Cortex of kidney (tissue), 1 donor: ENCODE data around the gene DNPEP.

Source experiments
- DNase-seq: peaks from one replicate; lab custom pipeline; 2025; lab: John Stamatoyannopoulos, UW

DNPEP gene

DNA sequence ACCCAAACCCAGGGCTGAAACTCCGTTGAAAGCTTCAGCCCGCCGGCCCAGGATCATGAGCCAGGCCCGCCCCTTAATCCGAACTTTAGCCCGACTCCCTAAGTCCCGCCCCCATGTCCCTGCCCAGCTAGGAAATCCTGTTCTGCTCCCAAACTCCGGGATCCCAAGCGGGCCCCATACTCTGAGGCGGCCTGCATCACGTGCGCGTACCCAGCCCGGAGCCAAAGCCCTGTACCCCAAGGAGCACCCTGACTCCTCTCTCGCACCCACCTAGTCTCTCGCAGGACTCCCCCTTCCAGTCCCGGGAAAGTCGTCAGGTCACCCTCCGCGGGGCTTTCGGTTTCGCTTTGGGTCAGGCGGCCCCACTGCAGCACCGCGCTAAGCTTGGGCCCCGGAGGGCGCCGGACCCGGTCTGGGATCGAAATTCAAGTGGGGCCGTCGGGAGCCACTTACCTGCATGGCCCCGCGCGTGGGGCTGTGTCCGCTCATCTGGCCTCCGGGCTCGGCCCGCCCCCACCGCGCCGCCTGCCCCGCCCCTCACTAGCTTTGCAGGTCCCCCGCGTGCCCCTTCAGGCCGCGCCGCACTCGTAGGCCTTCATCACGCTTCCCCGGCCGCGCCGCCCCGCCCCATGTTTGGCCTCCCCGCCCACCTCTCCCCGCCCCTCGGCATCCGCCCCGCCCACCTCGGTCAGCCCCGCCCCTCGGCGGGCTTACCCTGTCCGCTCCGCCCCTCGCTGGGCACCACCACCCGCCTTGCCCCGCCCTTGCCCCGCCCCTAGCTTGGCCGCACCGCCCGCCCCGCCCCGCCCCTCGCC lies at the start of gene DNPEP:
TSS of gene DNPEP (minus strand) at position 607 of the 815 bp plus-strand sequence. CDS start at position 489, 118 bp downstream.
- DNase-seq: peak; percentile 32

- DNase-seq: no peak
Measured at GRCh38 chr2:219437141-219437540, 49.4 kb upstream of the DNPEP start.

DNA sequence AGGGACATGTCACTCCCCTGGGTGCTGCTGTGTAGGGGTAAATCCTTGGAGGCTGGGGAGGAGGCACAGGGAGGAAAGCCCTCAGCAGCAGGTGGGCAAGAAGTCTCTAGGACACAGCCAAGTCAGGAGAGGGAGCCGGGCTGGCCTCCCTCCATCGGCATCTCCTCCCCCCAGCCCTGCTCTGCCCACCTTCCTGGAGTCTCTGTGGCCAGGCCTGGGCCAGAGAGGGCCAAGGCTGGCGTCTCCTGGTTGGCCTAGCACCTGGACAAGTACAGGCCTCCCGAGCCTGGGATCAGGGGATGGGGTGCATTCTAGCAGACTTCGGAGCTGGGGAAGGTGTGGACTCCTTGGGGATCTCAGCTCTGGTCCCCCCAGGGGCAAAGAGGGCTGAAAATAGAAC lies 48.8 kb upstream of the DNPEP start:
- no peak for DNase-seq

- DNase-seq: no peak
Measured at GRCh38 chr2:219435701-219436100, 48.0 kb upstream of the DNPEP start.

GRCh38 chr2:219434718-219435525 lies 47.2 kb upstream of the DNPEP start, which contains the start of gene SPEG:
TSS of gene SPEG (plus strand) at chr2:219434843. CDS start at chr2:219434978, 135 bp downstream.
- no peak for DNase-seq

DNA sequence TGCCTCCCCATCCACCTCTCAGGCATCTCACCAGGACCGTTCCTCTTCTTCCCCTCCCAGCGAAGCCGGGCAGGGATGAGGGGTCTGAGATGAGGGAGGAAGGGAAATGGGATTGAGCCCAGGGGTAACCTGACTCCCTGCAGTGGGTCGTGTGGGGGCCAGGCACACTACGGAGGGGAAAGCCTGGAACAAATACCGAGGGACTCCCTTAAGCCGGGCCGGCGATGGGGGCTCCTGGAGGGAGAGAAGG lies 46.7 kb upstream of the DNPEP start:
- DNase-seq: no peak

DNA sequence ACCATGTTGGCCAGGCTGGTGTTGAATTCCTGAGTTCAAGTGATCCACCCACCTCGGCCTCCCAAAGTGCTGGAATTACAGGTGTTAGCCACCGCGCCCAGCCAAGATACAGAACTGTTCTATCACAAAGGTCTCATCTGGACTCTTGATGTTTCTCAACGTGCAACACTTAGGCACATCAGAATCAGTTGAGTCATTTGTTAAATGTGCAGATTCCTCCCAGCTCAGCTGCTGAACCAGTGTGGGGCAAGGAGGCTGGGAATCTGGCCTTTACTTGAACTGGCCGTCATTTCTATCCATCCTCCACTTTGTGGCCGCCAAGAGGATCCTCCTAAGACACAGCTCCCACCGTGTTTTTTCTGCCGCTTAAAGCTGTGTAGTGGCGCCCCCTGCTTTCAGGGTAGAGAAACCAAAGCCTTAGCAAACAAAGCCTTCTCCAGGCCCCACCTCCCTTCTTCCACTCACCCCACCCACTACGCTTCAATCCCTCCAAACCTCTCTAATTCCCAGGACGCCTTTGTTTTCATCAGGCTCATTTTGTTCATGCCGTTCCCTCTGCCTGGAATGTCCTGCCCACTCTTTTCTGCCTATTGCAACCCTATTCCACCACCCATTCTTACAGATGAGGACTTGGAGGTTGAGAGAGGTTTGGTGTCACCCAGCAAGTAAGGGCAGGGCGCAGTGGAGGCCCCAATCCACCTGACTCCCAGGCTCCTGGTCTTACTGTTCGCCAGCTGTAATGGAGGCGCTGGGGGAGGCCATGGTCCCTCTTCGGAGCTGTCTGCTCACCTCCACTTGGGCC lies 46.2 kb upstream of the DNPEP start:
- DNase-seq: no peak

DNA sequence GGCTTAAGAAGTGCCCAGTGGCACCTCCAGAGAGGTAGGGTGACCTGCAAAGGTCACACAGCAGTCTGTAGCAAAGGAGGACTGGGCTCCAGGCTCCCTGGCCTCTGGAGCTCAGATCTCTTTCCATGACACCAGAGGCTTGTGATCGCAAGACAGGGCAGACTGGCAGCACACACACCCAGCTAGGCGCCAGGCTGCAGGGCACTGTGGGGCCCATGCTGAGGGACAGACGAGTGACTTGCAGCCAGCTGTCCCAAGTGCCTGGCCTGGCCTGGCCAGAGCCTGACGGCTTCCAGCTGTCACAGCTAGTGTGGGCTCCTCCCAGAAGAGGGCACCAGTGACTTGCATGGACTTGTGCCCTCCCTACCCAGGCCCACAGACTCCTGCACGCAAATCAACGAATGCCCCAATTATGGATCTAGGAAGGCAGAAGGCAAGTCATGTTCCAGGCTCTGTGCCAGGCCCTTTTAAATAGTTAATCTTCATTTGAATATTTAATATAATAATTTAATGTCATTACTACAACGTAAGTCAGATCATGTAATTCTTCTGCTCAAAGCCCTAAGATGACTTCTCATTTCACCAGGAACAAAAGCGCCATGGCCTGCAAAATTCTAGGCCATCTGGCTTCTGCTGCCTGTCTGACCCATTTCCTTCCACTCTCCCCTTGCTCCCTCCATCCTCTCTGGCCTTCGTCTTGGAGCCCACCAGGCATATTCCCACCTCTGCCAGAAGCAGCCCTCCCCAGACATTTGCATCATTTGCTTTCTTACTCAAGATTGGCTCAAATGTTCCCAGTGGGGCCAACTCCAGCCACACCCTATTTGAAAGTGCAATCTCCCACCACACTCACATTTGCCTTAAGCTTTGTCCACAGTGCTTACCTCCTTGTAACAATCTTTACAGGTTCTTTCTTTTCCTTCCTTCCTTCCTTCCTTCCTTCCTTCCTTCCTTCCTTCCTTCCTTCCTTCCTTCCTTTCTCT lies 43.2 kb upstream of the DNPEP start:
- DNase-seq: no peak

GRCh38 chr2:219429958-219430606 lies 42.4 kb upstream of the DNPEP start:
- no peak for DNase-seq

DNA sequence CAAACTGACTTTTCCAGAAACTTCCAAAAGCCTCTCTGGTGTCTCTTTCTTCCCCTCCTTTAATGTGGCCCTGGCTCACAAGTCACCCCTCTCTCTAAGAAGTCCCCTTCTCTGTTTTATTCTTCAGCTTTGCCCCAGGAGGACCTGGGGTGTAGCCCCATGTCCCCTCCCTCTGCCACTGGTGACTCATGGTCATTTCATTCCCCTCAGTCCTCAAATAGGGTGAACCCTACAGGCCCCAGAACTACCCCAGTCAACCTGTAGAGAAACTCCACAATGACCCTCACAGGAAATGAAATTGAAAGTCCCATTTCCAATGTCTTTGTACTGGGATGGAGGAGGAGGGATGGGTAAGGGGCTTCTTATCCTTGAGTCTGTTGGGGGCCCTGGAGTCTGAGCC lies 40.8 kb upstream of the DNPEP start:
- no peak for DNase-seq

DNA sequence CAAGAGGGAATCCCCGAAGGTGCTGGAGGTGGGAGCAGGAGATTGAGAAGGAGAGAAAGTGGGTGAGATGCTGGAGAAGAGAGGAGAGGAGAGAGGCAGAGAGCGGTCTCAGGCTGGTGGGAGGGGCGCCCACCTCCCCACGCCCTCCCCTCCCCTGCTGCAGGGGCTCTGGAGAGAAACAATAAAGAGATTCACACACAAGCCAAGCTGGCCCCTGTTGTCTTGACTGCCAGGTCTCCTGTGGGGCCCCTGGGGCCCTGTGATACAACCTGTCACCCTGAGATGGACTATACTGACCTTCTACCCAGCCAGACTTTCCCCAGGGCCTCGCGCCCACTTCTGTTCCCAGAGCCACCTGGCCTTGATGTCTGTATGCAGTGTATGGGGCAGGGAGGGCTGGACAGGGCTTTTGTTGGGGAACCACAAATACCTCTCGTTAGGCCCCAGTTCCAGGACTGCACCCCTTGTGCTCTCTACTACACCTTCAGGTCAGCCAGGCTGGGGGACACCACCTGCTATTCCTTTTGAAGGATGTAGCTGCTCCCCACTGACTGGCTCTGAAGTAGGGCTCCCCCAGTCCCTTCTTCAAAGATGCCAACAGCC lies 38.9 kb upstream of the DNPEP start:
- no peak for DNase-seq

DNA sequence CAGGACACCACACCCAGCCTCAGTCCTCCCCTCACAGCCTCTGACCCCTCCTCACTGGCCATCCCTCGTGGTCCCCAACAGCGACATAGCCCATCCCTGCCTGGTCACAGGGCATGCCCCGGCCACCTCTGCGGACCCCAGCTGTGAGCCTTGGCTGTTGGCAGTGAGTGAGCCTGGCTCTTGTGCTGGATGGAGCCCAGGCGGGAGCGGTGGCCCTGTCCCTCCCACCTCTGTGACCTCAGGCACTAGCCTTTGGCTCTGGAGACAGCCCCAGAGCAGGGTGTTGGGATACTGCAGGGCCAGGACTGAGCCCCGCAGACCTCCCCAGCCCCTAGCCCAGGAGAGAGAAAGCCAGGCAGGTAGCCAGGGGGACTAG lies 38.3 kb upstream of the DNPEP start:
- DNase-seq: no peak

DNA sequence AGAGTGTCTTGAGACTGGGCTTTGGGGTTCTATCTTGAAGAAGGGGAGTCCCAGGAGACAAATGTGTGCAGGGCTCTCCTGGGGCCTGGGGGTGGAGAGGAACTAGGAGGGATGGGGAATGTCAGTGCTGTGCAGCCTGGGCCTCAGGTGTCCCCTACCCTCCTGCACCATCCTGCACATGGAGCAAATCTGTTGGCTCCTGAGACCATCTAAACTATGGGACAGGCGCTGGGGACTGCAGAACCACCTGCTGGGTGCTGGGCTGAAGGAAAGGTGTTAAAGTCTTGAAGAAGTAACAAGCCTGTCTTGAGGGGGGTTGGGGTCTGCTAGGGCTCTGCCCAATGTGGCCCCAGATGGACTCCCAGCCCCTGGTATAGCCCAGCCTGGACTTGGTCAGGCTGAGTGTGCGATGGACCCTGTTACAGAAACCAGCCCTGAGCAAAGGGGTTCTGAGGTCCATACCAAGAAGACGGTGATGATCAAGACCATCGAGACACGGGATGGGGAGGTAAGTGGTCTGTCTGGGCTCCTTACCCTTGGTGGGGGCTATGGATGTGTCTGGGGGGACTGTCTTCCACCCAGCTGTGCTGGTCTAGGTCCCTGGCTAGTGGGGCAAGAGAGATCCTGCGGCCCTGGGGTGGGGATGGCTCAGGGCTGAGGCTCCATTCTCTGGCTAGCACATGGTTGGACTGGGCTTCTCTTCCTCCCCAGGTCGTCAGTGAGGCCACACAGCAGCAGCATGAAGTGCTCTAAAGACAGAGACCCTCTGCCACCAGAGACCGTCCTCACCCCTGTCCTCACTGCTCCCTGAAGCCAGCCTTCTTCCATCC lies 37.7 kb upstream of the DNPEP start:
- DNase-seq: no peak

DNA sequence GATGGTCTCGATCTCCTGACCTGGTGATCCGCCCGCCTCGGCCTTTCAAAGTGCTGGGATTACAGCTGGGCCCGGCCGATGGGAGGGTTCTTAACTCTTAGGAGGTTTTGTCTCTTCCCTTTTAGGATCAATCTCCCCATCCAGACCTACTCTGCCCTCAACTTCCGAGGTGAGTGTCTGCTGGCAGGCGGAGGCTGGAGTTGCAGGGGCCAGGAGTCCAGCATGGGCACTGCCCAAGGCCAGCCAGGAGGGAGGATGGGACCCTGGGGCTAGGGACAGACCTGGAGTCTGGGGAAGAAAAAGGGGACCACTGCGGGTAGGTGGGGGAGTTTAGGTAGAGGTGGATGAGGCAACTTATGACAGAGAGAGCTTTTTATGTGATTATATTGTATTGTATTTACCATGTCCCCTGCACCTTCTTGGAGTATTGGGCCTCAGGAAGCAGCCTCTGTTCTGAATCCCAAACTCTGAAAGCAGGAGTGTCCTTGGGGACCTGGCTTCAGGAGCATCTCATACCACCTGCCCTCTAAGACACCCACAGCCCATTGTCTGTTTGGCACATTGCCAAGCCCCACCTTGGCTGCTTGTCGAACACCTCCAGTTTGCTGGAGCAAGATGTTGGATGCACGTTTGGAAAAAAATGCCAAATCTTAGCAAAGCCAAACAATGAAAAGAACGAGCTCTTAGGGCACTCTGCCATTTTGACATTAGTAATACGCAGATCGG lies 36.1 kb upstream of the DNPEP start:
- DNase-seq: no peak

DNA sequence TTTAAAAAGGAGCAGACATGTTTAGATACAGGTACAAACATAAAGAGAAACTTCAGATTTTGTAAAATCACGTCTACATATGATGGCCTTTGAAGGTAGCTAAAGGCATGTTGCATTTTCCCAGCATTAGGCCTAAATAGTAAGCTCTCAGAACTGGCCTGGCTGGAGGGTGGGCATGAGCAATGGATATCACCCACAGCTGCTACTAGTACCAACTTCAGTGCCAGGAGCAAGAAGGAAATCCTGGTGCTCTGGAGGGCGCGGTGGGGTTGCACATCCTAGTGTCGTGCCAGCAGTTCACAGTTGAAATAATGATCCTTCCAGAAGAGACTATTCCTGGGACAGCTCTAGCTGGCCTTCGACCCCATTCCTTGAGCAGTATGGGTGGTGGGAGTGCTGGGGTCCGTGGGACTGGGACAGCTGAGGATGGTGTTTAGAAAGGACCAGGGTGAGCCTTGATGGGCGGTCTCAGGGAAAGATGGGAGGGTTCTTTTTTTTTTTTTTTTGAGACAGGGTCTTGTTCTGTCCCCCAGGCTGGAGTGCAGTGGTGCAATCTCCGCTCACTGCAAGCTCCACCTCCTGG lies 35.3 kb upstream of the DNPEP start:
- DNase-seq: no peak

- no peak for DNase-seq
Measured at GRCh38 chr2:219421323-219421722, 33.6 kb upstream of the DNPEP start.

- no peak for DNase-seq
Measured at GRCh38 chr2:219420687-219421086, 33.0 kb upstream of the DNPEP start.
